Keratinocyte (primary cell): ENCODE results near the gene COL9A3. TPM values are rescaled to one million over a fixed set of nuclear protein-coding genes. Genes with fewer than 3 reads are reported as not detected.

Experiments
- DNase-seq: peaks from one replicate; pipeline ENCODE4 v3.0.0-alpha.2; 2011; ENCODE audit warnings: low read depth, missing footprints, low spot score
- FAIRE-seq: peaks from 2 replicates; lab custom pipeline; 2011; peaks lifted over from hg19 to GRCh38; lab: Jason Lieb, UNC
- H2AFZ ChIP-seq: 2 replicates; pipeline ENCODE4 v1.6.0; 2012; ENCODE audit warnings: low read length, control low read depth, inconsistent platforms; ENCODE audit not compliant: control insufficient read depth
- H3K27ac ChIP-seq: 2 replicates; pipeline ENCODE4 v1.5.1; 2011; ENCODE audit warnings: low read length; ENCODE audit not compliant: control insufficient read depth, insufficient read depth
- H3K27me3 ChIP-seq: 3 replicates; pipeline ENCODE4 v1.6.0; 2011; ENCODE audit warnings: low read length; ENCODE audit not compliant: control insufficient read depth, insufficient read depth; ENCODE audit errors: extremely low read depth
- H3K36me3 ChIP-seq, 2 experiments: 2 replicates in 1 of 2; 3 replicates in 1 of 2; pipeline ENCODE4 v1.5.1; 2011; ENCODE audit warnings: low read length in 2 of 2, mild to moderate bottlenecking in 1 of 2; ENCODE audit not compliant: control insufficient read depth in 2 of 2, insufficient read depth in 2 of 2; ENCODE audit errors: extremely low read depth in 1 of 2
- H3K4me1 ChIP-seq: 3 replicates; pipeline ENCODE4 v1.5.1; 2011; ENCODE audit warnings: low read length; ENCODE audit not compliant: control insufficient read depth, insufficient read depth; ENCODE audit errors: extremely low read depth
- H3K4me2 ChIP-seq: 3 replicates; pipeline ENCODE4 v1.6.0; 2011; ENCODE audit warnings: low read depth, low read length; ENCODE audit not compliant: control insufficient read depth, insufficient read depth; ENCODE audit errors: extremely low read depth
- H3K4me3 ChIP-seq, 3 experiments: fragments of 200-600 bp in 1 of 3; sonication (generic) in 1 of 3; 2 replicates in 2 of 3; 3 replicates in 1 of 3; pipeline ENCODE4 v1.5.1; 2011 to 2016; ENCODE audit warnings: low read length in 3 of 3, mild to moderate bottlenecking in 3 of 3, control low read depth in 2 of 3, inconsistent platforms in 1 of 3, low read depth in 1 of 3, mixed read lengths in 1 of 3, mixed run types in 1 of 3, moderate library complexity in 1 of 3; ENCODE audit not compliant: control insufficient read depth in 2 of 3, insufficient read depth in 2 of 3; ENCODE audit errors: extremely low read depth in 1 of 3
- H3K79me2 ChIP-seq: 2 replicates; pipeline ENCODE4 v1.6.0; 2012; ENCODE audit warnings: low read length; ENCODE audit not compliant: control insufficient read depth, insufficient read depth
- H3K9ac ChIP-seq: 3 replicates; pipeline ENCODE4 v1.6.0; 2011; ENCODE audit warnings: low read length; ENCODE audit not compliant: control insufficient read depth, insufficient read depth; ENCODE audit errors: extremely low read depth
- H3K9me1 ChIP-seq: 3 replicates; pipeline ENCODE4 v1.6.0; 2011; ENCODE audit warnings: low read length; ENCODE audit not compliant: control insufficient read depth, insufficient read depth; ENCODE audit errors: extremely low read depth
- H3K9me3 ChIP-seq: 2 replicates; pipeline ENCODE4 v1.5.1; 2012; ENCODE audit warnings: low read depth, low read length; ENCODE audit not compliant: control insufficient read depth
- H4K20me1 ChIP-seq: 3 replicates; pipeline ENCODE4 v1.6.0; 2011; ENCODE audit warnings: low read length; ENCODE audit not compliant: control insufficient read depth, insufficient read depth; ENCODE audit errors: extremely low read depth
- EZH2 ChIP-seq: IDR thresholded peaks from one replicate; pipeline ENCODE4 v1.6.1; 2012; ENCODE audit warnings: inconsistent platforms, mild to moderate bottlenecking, low read length, moderate library complexity
- dilution Hi-C: fragments of 300-500 bp; cut with MboI; formaldehyde crosslinking; loops from one replicate; pipeline ENCODE4 v1.7.0; 2020; ENCODE audit warnings: low sequenced_read_pairs; ENCODE audit not compliant: extremely low pct_ligation_motif_present
- polyA plus RNA-seq, 5 experiments: library from polyadenylated mRNA; depleted of rRNA in 3 of 5; stranded (reverse) in 3 of 5; stranded (forward) in 1 of 5; unstranded in 1 of 5; fragments of >200 nt; gene quantifications; 1 replicate in 1 of 5; 2 replicates in 3 of 5; 3 replicates in 1 of 5; pipeline versions ENCODE4 v1.2.1 to v1.2.3, GENCODE V29; 2011 to 2012; ENCODE audit warnings: missing spikeins in 2 of 5, low read depth in 1 of 5, low replicate concordance in 1 of 5
- TF ChIP-seq, protein P1 (sequence below), 3 experiments: IDR thresholded peaks in 1 of 3; conservative IDR thresholded peaks in 1 of 3; optimal IDR thresholded peaks in 1 of 3; 2 replicates in 2 of 3; 3 replicates in 1 of 3; pipeline versions ENCODE3 to v1.5.1; 2011; ENCODE audit warnings: low read length in 3 of 3, mild to moderate bottlenecking in 3 of 3, moderate library complexity in 2 of 3, control low read depth in 1 of 3, inconsistent platforms in 1 of 3; ENCODE audit not compliant: insufficient read depth in 2 of 3; ENCODE audit errors: extremely low read depth in 1 of 3

COL9A3 gene
- polyA plus RNA-seq, 1 donor (not counting 4 experiments of a cell fraction or from before 2014, with no cell fraction given): 4.8 TPM

DNA sequence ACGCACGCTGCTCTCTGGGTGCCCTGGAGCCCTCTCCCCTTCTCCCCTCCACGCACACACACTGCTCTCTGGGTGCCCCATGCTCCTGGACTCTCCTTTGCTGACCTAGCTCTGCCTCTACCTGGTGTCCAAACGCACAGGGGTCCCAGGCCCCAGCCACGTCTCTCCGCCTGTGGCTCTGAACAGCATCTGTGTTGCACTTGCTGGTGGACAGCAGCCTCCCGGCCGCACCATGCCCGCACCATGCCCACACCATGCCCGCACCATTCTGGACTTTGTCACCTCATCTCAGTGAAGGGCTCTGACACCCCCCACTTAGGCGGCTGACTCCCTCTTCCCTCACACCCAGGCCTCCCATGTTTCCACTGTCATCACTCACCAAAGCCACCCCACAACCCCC is 23.0 kb downstream of the COL9A3 start:
- no peak overlapping the region for H3K27ac ChIP-seq
- no peak overlapping the region for H3K9ac ChIP-seq
- no peaks in the 10 kb centered on the region for H3K9me1 ChIP-seq
- no peaks in the 10 kb centered on the region for H3K79me2 ChIP-seq
- dilution Hi-C loops: no loop called here
- no peaks in the 10 kb centered on the region for H4K20me1 ChIP-seq
- TF ChIP-seq, protein P1, sequence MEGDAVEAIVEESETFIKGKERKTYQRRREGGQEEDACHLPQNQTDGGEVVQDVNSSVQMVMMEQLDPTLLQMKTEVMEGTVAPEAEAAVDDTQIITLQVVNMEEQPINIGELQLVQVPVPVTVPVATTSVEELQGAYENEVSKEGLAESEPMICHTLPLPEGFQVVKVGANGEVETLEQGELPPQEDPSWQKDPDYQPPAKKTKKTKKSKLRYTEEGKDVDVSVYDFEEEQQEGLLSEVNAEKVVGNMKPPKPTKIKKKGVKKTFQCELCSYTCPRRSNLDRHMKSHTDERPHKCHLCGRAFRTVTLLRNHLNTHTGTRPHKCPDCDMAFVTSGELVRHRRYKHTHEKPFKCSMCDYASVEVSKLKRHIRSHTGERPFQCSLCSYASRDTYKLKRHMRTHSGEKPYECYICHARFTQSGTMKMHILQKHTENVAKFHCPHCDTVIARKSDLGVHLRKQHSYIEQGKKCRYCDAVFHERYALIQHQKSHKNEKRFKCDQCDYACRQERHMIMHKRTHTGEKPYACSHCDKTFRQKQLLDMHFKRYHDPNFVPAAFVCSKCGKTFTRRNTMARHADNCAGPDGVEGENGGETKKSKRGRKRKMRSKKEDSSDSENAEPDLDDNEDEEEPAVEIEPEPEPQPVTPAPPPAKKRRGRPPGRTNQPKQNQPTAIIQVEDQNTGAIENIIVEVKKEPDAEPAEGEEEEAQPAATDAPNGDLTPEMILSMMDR (optimal IDR thresholded peaks at IDR 0.05 in 1 of 3, IDR thresholded peaks at IDR 0.05 in 1 of 3, conservative IDR thresholded peaks at IDR 0.05 in 1 of 3; ENCODE audit: extremely low read depth in 1 of 3, insufficient read depth in 2 of 3, low read length in 3 of 3): no peak
- no peak for TF ChIP-seq EZH2
- H3K9me3 ChIP-seq: no peaks in the 10 kb centered on the region
- no peak overlapping the region for H3K4me3 ChIP-seq
- FAIRE-seq (no peak), DNase-seq (no peak)
- H2AFZ ChIP-seq: no peak overlapping the region
- peaks cover 0 to 2% of the 10 kb centered on the region in 2 experiments for H3K36me3 ChIP-seq
- H3K4me1 ChIP-seq: peaks cover 22% of the 10 kb centered on the region
- H3K27me3 ChIP-seq: no peaks in the 10 kb centered on the region
- no peak overlapping the region for H3K4me2 ChIP-seq

DNA sequence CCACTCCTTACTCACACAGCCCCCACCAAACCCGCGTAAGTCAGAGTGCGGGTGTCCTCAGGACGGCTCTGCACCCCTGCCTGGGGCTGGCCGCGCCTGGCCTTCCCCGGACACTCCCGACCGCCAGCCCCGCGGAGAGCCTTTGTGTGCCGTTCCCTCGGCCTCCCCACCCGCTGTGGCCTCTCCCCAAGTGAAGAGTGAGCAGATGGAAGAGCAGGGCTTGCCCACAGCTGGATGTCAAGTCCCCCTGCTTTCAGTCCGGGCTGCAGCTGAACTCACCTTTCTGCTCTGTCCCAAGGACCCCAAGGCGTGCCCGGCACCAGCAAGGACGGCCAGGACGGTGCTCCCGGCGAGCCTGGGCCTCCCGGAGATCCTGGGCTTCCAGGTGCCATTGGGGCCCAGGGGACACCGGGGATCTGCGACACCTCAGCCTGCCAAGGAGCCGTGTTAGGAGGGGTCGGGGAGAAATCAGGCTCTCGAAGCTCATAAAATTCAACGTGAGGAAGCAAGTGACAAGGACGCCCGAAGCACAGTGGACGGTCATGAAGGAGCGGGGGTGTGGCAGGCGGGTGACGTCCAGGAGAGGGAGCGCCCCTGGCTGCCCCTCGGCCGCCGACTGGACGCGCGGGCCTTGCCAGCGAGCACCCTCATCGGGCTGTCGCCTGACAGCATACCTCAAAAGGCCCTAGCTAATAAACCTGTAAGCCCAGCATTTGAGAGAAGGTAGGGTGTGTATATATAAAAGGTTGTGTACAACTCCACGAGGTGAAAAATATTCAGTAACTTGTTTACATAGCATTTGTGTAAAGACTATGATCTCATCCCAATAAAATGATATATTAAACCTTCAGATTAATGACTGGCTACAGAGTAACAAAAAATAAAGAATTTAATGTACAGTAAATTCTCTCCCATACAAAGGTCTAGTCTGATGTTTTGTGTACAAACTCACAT is 23.7 kb downstream of the COL9A3 start:
- dilution Hi-C loops: no loop called here
- no peak overlapping the region for H3K4me2 ChIP-seq
- no peaks in the 10 kb centered on the region for H3K27me3 ChIP-seq
- H3K79me2 ChIP-seq: no peaks in the 10 kb centered on the region
- no peak overlapping the region for H3K9ac ChIP-seq
- no peak for TF ChIP-seq EZH2
- TF ChIP-seq, protein P1 (optimal IDR thresholded peaks at IDR 0.05 in 1 of 3, IDR thresholded peaks at IDR 0.05 in 1 of 3, conservative IDR thresholded peaks at IDR 0.05 in 1 of 3; ENCODE audit: extremely low read depth in 1 of 3, insufficient read depth in 2 of 3, low read length in 3 of 3): no peak
- FAIRE-seq: no peak
- peaks cover 22% of the 10 kb centered on the region for H3K4me1 ChIP-seq
- H3K36me3 ChIP-seq: peaks cover 0 to 2% of the 10 kb centered on the region in 2 experiments
- H4K20me1 ChIP-seq: no peaks in the 10 kb centered on the region
- H3K27ac ChIP-seq: no peak overlapping the region
- H2AFZ ChIP-seq: no peak overlapping the region
- H3K9me1 ChIP-seq: no peaks in the 10 kb centered on the region
- H3K4me3 ChIP-seq: no peak overlapping the region
- H3K9me3 ChIP-seq: no peaks in the 10 kb centered on the region
- no peak for DNase-seq
